ENCODE data around the gene FAM217A.

The FAM217A gene

GRCh38 chr6:4028051-4028450 is 50.9 kb downstream of the FAM217A start:
- Histone ChIP-seq H3K4me3 (replicated peaks; ENCODE audit: insufficient read depth, low read length) (no peak overlapping the region), H3K27me3 (ENCODE audit: insufficient read depth, poor library complexity, severe bottlenecking) (no peaks in the 10 kb centered on the region), H3K27ac (replicated peaks) (no peak overlapping the region)
- DNase-seq (ENCODE audit: low read depth in 1 of 2, low spot score in 1 of 2), result no peak
- TF ChIP-seq REST (IDR thresholded peaks at IDR 0.05; ENCODE audit: insufficient replicate concordance, low read depth) (no peak), POLR2AphosphoS5 (IDR thresholded peaks at IDR 0.05; ENCODE audit: low read depth) (no peak), CTCF (IDR thresholded peaks at IDR 0.05; ENCODE audit: insufficient read depth, low read length) (no peak), GABPA (IDR thresholded peaks at IDR 0.05; ENCODE audit: low read depth) (no peak), SPI1 (IDR thresholded peaks at IDR 0.05; ENCODE audit: borderline replicate concordance, low read depth) (no peak)

- DNase-seq (ENCODE audit: low read depth in 1 of 2, low spot score in 1 of 2), result no peak
- TF ChIP-seq SPI1 (IDR thresholded peaks at IDR 0.05; ENCODE audit: borderline replicate concordance, low read depth) (no peak), GABPA (IDR thresholded peaks at IDR 0.05; ENCODE audit: low read depth) (no peak), CTCF (IDR thresholded peaks at IDR 0.05; ENCODE audit: insufficient read depth, low read length) (no peak), REST (IDR thresholded peaks at IDR 0.05; ENCODE audit: insufficient replicate concordance, low read depth) (no peak), POLR2AphosphoS5 (IDR thresholded peaks at IDR 0.05; ENCODE audit: low read depth) (no peak)
- no peak overlapping the region for H3K4me3 ChIP-seq (replicated peaks; ENCODE audit: insufficient read depth, low read length)
Observed at GRCh38 chr6:4025681-4026080, 53.3 kb downstream of the FAM217A start.

GRCh38 chr6:4023240-4023639 is 55.7 kb downstream of the FAM217A start:
- peak overlapping the region; percentile 73 for H3K4me3 ChIP-seq (replicated peaks; ENCODE audit: insufficient read depth, low read length)
- no peak for TF ChIP-seq SPI1 (IDR thresholded peaks at IDR 0.05; ENCODE audit: borderline replicate concordance, low read depth)
- TF ChIP-seq POLR2AphosphoS5 (IDR thresholded peaks at IDR 0.05; ENCODE audit: low read depth), result no peak
- TF ChIP-seq GABPA (IDR thresholded peaks at IDR 0.05; ENCODE audit: low read depth), result no peak
- TF ChIP-seq CTCF (IDR thresholded peaks at IDR 0.05; ENCODE audit: insufficient read depth, low read length), result no peak
- TF ChIP-seq REST (IDR thresholded peaks at IDR 0.05; ENCODE audit: insufficient replicate concordance, low read depth), result no peak

More at GRCh38 chr6:4025681-4026080, 53.3 kb downstream of the FAM217A start:
- H3K27me3 ChIP-seq (ENCODE audit: insufficient read depth, poor library complexity, severe bottlenecking), result no peaks in the 10 kb centered on the region
- H3K27ac ChIP-seq (replicated peaks), result no peak overlapping the region

More at GRCh38 chr6:4023240-4023639, 55.7 kb downstream of the FAM217A start:
- Histone ChIP-seq H3K27ac (replicated peaks) (peak overlapping the region; percentile 96; the same call in 1 of the 2 replicates), H3K27me3 (ENCODE audit: insufficient read depth, poor library complexity, severe bottlenecking) (no peaks in the 10 kb centered on the region)
- no peak for DNase-seq (ENCODE audit: low read depth in 1 of 2, low spot score in 1 of 2)

Measured in HL-60 (cell line).